Fibroblast of lung (primary cell): ENCODE results near the gene COL10A1. TPM values are rescaled to one million over a fixed set of nuclear protein-coding genes. Genes with fewer than 3 reads are reported as not detected.

Experiments
- DNase-seq, 2 donors: peaks; one replicate each; pipeline versions ENCODE4 v3.0.0 to v3.0.0-alpha.2; 2010; ENCODE audit warnings: low read depth in 2 of 2
- H2AFZ ChIP-seq: 2 replicates; pipeline ENCODE4 v1.5.1; 2012; ENCODE audit warnings: low read length, control low read depth, inconsistent platforms
- H3K27ac ChIP-seq: 2 replicates; pipeline ENCODE4 v1.5.1; 2011; ENCODE audit warnings: low read length, control low read depth; ENCODE audit not compliant: insufficient read depth
- H3K27me3 ChIP-seq: 2 replicates; pipeline ENCODE4 v1.5.1; 2011; ENCODE audit warnings: mild to moderate bottlenecking, low read length; ENCODE audit not compliant: control insufficient read depth, insufficient read depth
- H3K36me3 ChIP-seq: 2 replicates; pipeline ENCODE4 v1.5.1; 2011; ENCODE audit warnings: low read length; ENCODE audit not compliant: control insufficient read depth, insufficient read depth
- H3K4me1 ChIP-seq: 2 replicates; pipeline ENCODE4 v1.5.1; 2011; ENCODE audit warnings: low read length; ENCODE audit not compliant: control insufficient read depth, insufficient read depth; ENCODE audit errors: extremely low read depth
- H3K4me2 ChIP-seq: 2 replicates; pipeline ENCODE4 v1.5.1; 2011; ENCODE audit warnings: low read length, control low read depth; ENCODE audit not compliant: insufficient read depth; ENCODE audit errors: extremely low read depth
- H3K4me3 ChIP-seq, 4 experiments: fragments of 200-600 bp in 1 of 4; sonication (generic) in 1 of 4; replicated peaks in 1 of 4; 2 replicates each; pipeline ENCODE4 v1.5.1; 2011 to 2016; ENCODE audit warnings: low read length in 4 of 4, low read depth in 3 of 4, mild to moderate bottlenecking in 3 of 4, control low read depth in 2 of 4, inconsistent platforms in 1 of 4, mixed read lengths in 1 of 4; ENCODE audit not compliant: insufficient read depth in 1 of 4; ENCODE audit errors: control extremely low read depth in 1 of 4
- H3K79me2 ChIP-seq: 2 replicates; pipeline ENCODE4 v1.5.1; 2012; ENCODE audit warnings: mild to moderate bottlenecking, low read length, inconsistent platforms; ENCODE audit not compliant: control insufficient read depth, insufficient read depth
- H3K9ac ChIP-seq: 2 replicates; pipeline ENCODE4 v1.5.1; 2011; ENCODE audit warnings: mild to moderate bottlenecking, low read length, control low read depth; ENCODE audit not compliant: insufficient read depth
- H3K9me3 ChIP-seq: 2 replicates; pipeline ENCODE4 v1.5.1; 2012; ENCODE audit warnings: low read depth, low read length; ENCODE audit not compliant: control insufficient read depth, insufficient read depth
- H4K20me1 ChIP-seq: 2 replicates; pipeline ENCODE4 v1.5.1; 2011; ENCODE audit warnings: low read length; ENCODE audit not compliant: control insufficient read depth, insufficient read depth; ENCODE audit errors: extremely low read depth
- CTCF ChIP-seq, 2 donors: IDR thresholded peaks in 1 of 2; conservative IDR thresholded peaks in 1 of 2; 1 replicate in 1 of 2; 2 replicates in 1 of 2; pipeline ENCODE4 v1.5.1; 2011 to 2012; ENCODE audit warnings: low read length in 2 of 2, control low read depth in 1 of 2, inconsistent platforms in 1 of 2, low read depth in 1 of 2, mild to moderate bottlenecking in 1 of 2
- EZH2 ChIP-seq: IDR thresholded peaks from 2 replicates; pipeline ENCODE4 v1.5.1; 2012; ENCODE audit warnings: low read length, control low read depth, mild to moderate bottlenecking; ENCODE audit errors: missing control alignments
- polyA plus RNA-seq, 2 donors: library from polyadenylated mRNA; depleted of rRNA in 1 of 2; stranded (reverse) in 1 of 2; unstranded in 1 of 2; fragments of >200 nt; gene quantifications; 2 replicates each; pipeline ENCODE4 v1.2.1, GENCODE V29; 2011 to 2012; ENCODE audit warnings: missing spikeins in 1 of 2
- total RNA-seq: library from RNA; depleted of rRNA; stranded (reverse); fragments of >200 nt; gene quantifications from 2 replicates; pipeline ENCODE4 v1.2.1, GENCODE V29; 2014

COL10A1 gene
- total and polyA plus RNA-seq, 2 donors (not counting 1 experiment from before 2014, with no cell fraction given), result 17.3 to 40.1 TPM

- Histone ChIP-seq H3K9me3 (no peaks in the 10 kb centered on the region), H3K9ac (no peak overlapping the region), H3K4me3 (no peak overlapping the region), H3K4me1 (peaks cover 3% of the 10 kb centered on the region), H4K20me1 (no peaks in the 10 kb centered on the region), H3K4me2 (peak overlapping the region; percentile 40), H3K79me2 (no peaks in the 10 kb centered on the region), H2AFZ (no peak overlapping the region), H3K27ac (no peak overlapping the region), H3K36me3 (no peaks in the 10 kb centered on the region), H3K27me3 (no peaks in the 10 kb centered on the region)
- DNase-seq, result peak; percentile 40 to 67
- TF ChIP-seq CTCF (conservative IDR thresholded peaks at IDR 0.05 in 1 of 2, IDR thresholded peaks at IDR 0.05 in 1 of 2; ENCODE audit: low read depth in 1 of 2, low read length in 2 of 2), result no peak
- no peak for TF ChIP-seq EZH2
These were observed 52.0 kb downstream of the COL10A1 start for GRCh38 chr6:116073765-116074440.

GRCh38 chr6:116072368-116072767 lies 53.6 kb downstream of the COL10A1 start:
- Histone ChIP-seq H3K9ac (no peak overlapping the region), H3K4me1 (peaks cover 3% of the 10 kb centered on the region), H3K4me3 (no peak overlapping the region), H3K4me2 (no peak overlapping the region), H2AFZ (no peak overlapping the region), H3K27ac (no peak overlapping the region), H4K20me1 (no peaks in the 10 kb centered on the region), H3K9me3 (no peaks in the 10 kb centered on the region), H3K36me3 (no peaks in the 10 kb centered on the region), H3K27me3 (no peaks in the 10 kb centered on the region), H3K79me2 (no peaks in the 10 kb centered on the region)
- no peak for DNase-seq
- no peak for TF ChIP-seq CTCF (conservative IDR thresholded peaks at IDR 0.05 in 1 of 2, IDR thresholded peaks at IDR 0.05 in 1 of 2; ENCODE audit: low read depth in 1 of 2, low read length in 2 of 2)
- TF ChIP-seq EZH2, result no peak

- Histone ChIP-seq H3K4me1 (peaks cover 3% of the 10 kb centered on the region), H4K20me1 (no peaks in the 10 kb centered on the region), H3K27me3 (no peaks in the 10 kb centered on the region), H3K4me3 (no peak overlapping the region), H3K36me3 (no peaks in the 10 kb centered on the region), H3K9ac (no peak overlapping the region), H3K9me3 (no peaks in the 10 kb centered on the region), H2AFZ (no peak overlapping the region), H3K79me2 (no peaks in the 10 kb centered on the region), H3K27ac (no peak overlapping the region), H3K4me2 (no peak overlapping the region)
- no peak for DNase-seq
- TF ChIP-seq CTCF (conservative IDR thresholded peaks at IDR 0.05 in 1 of 2, IDR thresholded peaks at IDR 0.05 in 1 of 2; ENCODE audit: low read depth in 1 of 2, low read length in 2 of 2) (no peak), EZH2 (no peak)
These were observed 55.1 kb downstream of the COL10A1 start for GRCh38 chr6:116070616-116071389.
